Fibroblast of villous mesenchyme (primary cell): ENCODE data around the gene MS4A12. TPM values are rescaled to one million over a fixed set of nuclear protein-coding genes. Genes with fewer than 3 reads are reported as not detected.

Source experiments
- DNase-seq: peaks from one replicate; pipeline ENCODE4 v3.0.0-alpha.2; 2010; ENCODE audit warnings: low read depth
- H3K4me3 ChIP-seq: 2 replicates; pipeline ENCODE4 v1.5.1; 2011; ENCODE audit warnings: low read depth, mild to moderate bottlenecking, low read length
- total RNA-seq: library from RNA; depleted of rRNA; stranded (reverse); fragments of >200 nt; gene quantifications from 2 replicates; pipeline ENCODE4 v1.2.3, GENCODE V29; 2012
- TF ChIP-seq, protein P1 (sequence below): IDR thresholded peaks from 2 replicates; pipeline ENCODE4 v1.5.1; 2012; ENCODE audit warnings: low read depth, mild to moderate bottlenecking, low read length; ENCODE audit not compliant: insufficient read depth

MS4A12 gene
- total RNA-seq, 1 donor: not detected

- TF ChIP-seq, protein P1, sequence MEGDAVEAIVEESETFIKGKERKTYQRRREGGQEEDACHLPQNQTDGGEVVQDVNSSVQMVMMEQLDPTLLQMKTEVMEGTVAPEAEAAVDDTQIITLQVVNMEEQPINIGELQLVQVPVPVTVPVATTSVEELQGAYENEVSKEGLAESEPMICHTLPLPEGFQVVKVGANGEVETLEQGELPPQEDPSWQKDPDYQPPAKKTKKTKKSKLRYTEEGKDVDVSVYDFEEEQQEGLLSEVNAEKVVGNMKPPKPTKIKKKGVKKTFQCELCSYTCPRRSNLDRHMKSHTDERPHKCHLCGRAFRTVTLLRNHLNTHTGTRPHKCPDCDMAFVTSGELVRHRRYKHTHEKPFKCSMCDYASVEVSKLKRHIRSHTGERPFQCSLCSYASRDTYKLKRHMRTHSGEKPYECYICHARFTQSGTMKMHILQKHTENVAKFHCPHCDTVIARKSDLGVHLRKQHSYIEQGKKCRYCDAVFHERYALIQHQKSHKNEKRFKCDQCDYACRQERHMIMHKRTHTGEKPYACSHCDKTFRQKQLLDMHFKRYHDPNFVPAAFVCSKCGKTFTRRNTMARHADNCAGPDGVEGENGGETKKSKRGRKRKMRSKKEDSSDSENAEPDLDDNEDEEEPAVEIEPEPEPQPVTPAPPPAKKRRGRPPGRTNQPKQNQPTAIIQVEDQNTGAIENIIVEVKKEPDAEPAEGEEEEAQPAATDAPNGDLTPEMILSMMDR: no peak
- no peak overlapping the region for H3K4me3 ChIP-seq
- DNase-seq: no peak
Measured at GRCh38 chr11:60459345-60459744, 33.2 kb upstream of the MS4A12 start.

DNA sequence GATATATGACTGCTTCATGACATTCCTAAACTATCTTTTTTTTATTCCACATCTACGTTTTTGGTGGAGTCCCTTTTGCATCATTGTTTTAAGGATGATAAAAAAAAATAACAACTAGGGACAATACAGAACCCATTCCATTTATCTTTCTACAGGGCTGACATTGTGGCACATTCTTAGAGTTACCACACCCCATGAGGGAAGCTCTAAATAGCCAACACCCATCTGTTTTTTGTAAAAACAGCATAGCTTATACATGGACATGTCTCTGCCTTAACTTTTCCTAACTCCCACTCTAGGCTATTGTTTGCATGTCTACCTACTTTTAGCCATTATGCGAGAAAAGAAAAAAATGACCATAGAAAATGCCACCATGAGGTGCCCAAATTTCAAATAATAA is 23.7 kb upstream of the MS4A12 start:
- no peak for DNase-seq
- TF ChIP-seq, protein P1: no peak
- no peak overlapping the region for H3K4me3 ChIP-seq

GRCh38 chr11:60469723-60470122 is 22.9 kb upstream of the MS4A12 start:
- no peak overlapping the region for H3K4me3 ChIP-seq
- TF ChIP-seq, protein P1: no peak

DNA sequence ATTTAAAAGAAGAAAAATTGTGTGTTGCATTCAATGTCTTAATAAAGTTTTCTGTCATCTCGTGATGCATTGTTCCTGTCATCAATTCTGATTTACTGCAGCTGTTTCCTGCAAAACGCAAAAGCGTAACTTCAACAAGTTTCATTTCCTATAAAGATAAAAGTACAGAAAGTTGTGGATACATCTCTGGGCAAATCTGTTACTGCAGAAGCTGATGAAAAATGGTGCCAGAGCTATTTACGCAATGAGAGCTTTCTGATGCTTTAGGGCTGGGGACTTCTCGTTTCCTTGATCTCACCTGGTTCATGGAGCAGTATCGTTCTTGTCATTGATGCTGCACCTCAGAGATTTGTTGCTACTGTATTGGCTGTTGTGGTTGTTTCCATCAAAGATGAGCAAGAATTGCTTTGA is 15.5 kb upstream of the MS4A12 start:
- no peak overlapping the region for H3K4me3 ChIP-seq
- TF ChIP-seq, protein P1: no peak
- no peak for DNase-seq

More at GRCh38 chr11:60469723-60470122, 22.9 kb upstream of the MS4A12 start:
- no peak for DNase-seq

GRCh38 chr11:60482361-60482760 is 10.2 kb upstream of the MS4A12 start:
- no peak overlapping the region for H3K4me3 ChIP-seq
- TF ChIP-seq, protein P1: no peak
- no peak for DNase-seq

DNA sequence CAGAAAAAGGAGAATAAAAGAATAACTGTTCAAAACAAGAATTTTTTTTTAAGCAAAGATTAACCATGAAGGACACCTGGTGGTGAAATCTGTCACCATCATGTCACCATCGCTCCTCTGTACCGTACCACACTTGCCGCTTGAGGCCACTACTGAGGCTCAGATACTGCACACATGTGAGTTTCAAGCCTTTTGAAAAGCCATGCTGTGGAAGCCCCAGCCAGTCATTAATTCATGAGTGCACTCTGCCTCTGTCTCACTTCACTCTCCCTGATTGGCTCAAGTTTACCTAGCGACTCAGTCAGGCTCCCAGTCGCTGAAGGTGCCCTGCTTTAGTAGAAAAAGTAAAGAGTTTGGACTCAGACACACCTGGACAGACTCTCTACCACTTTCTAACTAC is 6.6 kb upstream of the MS4A12 start:
- H3K4me3 ChIP-seq: no peak overlapping the region
- DNase-seq: no peak
- TF ChIP-seq, protein P1: no peak

DNA sequence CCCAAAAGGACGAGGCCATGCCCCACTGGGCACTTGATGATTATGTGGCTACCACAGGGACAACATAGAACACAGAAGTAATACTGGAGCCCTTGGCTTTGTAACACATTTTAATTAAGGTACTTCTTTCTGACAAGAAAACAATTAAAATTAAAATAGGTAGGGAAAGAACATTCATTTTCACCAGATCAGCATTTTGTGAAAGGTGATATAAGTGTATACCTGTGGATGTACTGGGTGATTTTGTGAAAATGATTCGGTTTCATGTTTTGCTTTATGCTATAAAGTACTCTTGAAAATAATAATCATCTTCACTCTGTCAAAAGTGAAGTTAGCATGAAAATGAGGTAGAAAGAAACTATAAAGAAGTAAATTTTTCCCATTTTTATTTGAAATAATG is 876 bp downstream of the MS4A12 start:
- DNase-seq: no peak
- TF ChIP-seq, protein P1: no peak
- H3K4me3 ChIP-seq: no peak overlapping the region
